SU-DHL-6 (cell line): ENCODE data around the gene COL4A2.

Source experiments
- EZH2phosphoT487 ChIP-seq: fragments of 200-600 bp; sonication (generic), shearing (Covaris generic); conservative IDR thresholded peaks from 2 replicates; pipeline ENCODE4 v1.6.1; 2018; ENCODE audit warnings: mild to moderate bottlenecking, antibody characterized with exemption, low read length, moderate library complexity, mixed read lengths
- TF ChIP-seq, protein P1 (sequence below): fragments of 200-600 bp; sonication (generic); IDR thresholded peaks from one replicate; pipeline ENCODE4 v1.5.1; 2017; ENCODE audit warnings: antibody characterized with exemption, mild to moderate bottlenecking, low read length, moderate library complexity; ENCODE audit not compliant: insufficient read depth, poor library complexity, severe bottlenecking

DNA sequence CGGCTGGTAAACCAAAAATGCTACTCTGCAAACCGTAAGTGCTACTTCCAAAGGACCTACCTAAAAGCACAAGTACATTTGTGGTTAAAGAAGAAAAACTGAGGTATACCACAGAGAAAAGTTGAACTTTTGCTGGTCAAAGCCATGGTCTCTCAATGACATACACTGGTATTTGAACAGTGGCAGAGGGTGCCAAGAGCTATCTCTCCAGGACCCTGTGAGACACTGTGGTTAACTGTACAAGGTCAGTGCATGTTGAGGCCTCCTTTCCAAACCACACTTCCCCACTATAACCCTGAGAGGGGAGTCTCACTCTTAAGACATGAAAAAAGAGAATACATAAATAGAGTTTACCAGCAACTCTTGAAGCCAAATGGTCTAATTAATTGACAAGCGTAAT, 49.7 kb upstream of the COL4A2 start:
- TF ChIP-seq, protein P1, sequence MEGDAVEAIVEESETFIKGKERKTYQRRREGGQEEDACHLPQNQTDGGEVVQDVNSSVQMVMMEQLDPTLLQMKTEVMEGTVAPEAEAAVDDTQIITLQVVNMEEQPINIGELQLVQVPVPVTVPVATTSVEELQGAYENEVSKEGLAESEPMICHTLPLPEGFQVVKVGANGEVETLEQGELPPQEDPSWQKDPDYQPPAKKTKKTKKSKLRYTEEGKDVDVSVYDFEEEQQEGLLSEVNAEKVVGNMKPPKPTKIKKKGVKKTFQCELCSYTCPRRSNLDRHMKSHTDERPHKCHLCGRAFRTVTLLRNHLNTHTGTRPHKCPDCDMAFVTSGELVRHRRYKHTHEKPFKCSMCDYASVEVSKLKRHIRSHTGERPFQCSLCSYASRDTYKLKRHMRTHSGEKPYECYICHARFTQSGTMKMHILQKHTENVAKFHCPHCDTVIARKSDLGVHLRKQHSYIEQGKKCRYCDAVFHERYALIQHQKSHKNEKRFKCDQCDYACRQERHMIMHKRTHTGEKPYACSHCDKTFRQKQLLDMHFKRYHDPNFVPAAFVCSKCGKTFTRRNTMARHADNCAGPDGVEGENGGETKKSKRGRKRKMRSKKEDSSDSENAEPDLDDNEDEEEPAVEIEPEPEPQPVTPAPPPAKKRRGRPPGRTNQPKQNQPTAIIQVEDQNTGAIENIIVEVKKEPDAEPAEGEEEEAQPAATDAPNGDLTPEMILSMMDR, result no peak
- TF ChIP-seq EZH2phosphoT487, result no peak
